ENCODE measurements around the gene ZBTB8OS.

ZBTB8OS gene

DNA sequence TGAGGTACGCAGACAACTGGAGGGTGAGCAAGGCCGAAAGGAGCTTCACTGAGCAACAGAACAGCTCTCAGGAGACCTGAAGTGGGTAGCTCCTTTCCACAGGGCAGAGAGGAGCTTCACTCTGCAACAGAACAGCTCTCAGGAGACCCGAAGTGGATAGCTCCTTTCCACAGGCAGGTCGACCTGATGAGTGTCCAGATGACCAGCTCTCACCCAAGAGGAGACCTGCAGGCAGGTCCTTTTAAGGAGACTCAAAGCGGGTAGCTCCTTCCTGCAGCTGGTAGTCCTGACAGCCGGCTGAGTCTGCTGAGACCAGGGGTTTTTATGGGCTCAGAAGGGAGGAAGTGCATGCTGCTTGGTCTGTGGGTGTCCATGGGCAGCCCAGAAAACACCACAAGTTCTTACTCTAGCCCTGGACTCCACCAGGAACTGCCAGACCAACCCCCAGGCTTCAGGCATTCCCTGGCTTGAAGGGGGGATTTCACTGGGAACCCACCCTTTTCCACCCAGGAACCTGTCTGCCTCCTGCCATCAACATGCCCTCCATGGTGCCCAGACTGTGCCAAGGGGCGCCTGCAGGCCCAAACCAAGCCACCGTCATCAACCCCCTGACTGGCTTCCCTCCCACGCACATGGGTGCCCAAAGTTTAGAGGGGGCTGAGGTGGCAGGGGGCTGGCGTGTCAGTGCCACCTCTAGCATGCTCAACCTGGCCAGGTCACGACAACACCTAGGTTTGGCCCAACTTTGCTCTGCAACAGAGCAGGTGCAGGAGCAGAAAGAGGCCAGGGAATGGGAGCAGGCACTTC, 43.6 kb downstream of the ZBTB8OS start:
- DNase-seq, result no peak

DNA sequence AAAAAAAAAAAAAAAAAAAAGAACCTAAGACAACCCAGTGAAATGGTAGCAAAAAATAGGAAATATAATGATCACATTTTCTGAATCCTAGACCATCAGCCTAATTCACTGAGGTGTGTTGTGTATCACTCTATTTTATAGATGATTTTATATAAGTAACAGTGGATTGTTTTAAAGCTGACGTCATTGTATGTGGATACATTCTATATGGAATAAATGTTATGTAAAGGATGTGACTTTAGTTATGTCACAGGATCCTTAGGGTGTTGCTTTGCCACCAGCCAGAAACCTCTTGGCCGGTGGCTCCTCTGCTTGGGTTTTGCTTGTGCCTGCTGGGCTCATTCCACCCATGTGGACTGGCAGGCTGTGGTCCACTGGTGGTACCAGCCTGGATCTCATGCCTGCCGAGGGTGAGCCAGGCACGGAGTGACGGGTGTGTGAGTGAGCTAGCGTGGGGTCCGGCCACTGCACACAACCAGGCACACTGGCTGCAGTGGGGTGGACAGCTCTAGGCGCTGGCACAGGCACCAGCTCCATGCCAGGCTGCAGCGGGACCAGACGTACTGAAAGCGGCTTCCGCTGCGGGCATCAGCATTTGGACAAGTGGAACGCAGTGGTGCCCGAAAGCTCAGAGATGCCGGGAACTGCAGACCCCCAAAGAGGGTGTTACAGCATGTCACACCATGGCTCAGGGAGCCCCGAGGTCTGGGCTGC, 44.5 kb downstream of the ZBTB8OS start:
- no peak for DNase-seq

DNA sequence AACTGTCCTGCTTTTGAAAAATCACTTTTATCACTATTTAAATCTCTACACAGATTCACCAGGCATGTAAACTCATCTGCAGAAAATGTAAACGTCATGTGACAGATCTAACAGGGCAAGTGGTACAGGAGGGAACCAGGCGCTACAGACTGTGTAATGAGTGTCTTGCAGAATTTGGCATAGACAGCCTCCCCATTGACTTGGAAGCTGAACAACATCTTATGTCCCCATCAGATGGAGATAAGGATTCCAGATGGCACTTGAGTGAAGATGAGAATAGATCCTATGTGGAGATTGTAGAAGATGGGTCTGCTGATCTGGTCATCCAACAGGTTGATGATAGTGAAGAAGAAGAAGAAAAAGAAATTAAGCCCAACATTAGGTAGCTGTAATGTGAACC, 50.3 kb downstream of the ZBTB8OS start:
- no peak for DNase-seq

DNA sequence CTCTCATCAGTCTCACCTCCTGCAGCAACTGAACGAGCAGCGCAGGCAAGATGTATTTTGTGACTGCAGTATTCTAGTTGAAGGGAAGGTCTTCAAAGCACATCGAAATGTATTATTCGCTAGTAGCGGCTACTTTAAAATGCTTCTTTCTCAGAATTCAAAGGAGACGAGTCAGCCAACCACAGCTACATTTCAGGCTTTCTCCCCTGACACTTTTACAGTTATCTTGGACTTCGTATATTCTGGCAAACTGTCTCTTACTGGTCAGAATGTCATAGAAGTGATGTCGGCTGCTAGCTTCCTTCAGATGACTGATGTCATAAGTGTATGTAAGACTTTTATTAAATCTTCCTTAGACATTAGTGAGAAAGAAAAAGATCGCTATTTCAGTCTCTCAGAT, 57.4 kb downstream of the ZBTB8OS start:
- no peak for DNase-seq

DNA sequence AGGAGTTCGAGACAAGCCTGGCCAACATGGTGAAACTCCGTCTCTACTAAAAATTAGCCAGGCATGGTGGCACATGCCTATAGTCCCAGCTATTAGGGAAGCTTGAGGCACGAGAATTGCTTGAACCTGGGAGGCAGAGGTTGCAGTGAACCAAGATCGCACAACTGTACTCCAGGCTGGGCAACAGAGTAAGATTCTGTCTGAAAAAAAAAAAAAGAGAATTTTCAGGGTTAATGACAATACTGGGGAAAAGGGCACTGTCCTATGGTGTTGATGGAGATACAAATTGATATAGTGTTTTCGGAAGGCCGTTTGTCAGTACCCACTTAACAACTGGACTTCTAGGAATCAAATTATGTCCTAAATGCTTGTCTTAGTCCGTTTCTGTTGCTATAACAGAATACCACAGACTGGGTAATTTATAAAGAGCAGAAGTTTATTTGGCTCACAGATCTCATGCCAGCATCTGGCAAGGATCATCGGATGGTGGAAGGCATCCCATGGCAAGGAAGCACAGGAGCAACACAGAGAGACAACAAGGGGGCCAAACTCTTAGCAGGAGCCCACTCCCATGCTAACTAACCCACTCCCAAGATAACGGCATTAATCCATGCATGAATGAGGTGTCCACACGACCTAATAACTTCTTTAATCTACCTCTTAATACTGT, 69.9 kb downstream of the ZBTB8OS start:
- no peak for DNase-seq
